Measurements from ENCODE around the gene SH3TC2.

- TF ChIP-seq CTCF (IDR thresholded peaks at IDR 0.05; ENCODE audit: low read depth, low read length): no peak
- no peak for TF ChIP-seq POLR2A (IDR thresholded peaks at IDR 0.05; ENCODE audit: extremely low read depth, insufficient read length)
- TF ChIP-seq MAX (IDR thresholded peaks at IDR 0.05; ENCODE audit: low read depth, low read length): no peak
Observed at GRCh38 chr5:149088686-149089085, 25.8 kb upstream of the SH3TC2 start.
